Keratinocyte (primary cell): ENCODE data around the gene BHLHA9. TPM values are rescaled to one million over a fixed set of nuclear protein-coding genes. Genes with fewer than 3 reads are reported as not detected.

ENCODE experiments used
- DNase-seq: peaks from one replicate; pipeline ENCODE4 v3.0.0-alpha.2; 2011; ENCODE audit warnings: low read depth, missing footprints, low spot score
- FAIRE-seq: peaks from 2 replicates; lab custom pipeline; 2011; peaks lifted over from hg19 to GRCh38; lab: Jason Lieb, UNC
- H2AFZ ChIP-seq: 2 replicates; pipeline ENCODE4 v1.6.0; 2012; ENCODE audit warnings: low read length, control low read depth, inconsistent platforms; ENCODE audit not compliant: control insufficient read depth
- H3K27ac ChIP-seq: 2 replicates; pipeline ENCODE4 v1.5.1; 2011; ENCODE audit warnings: low read length; ENCODE audit not compliant: control insufficient read depth, insufficient read depth
- H3K27me3 ChIP-seq: 3 replicates; pipeline ENCODE4 v1.6.0; 2011; ENCODE audit warnings: low read length; ENCODE audit not compliant: control insufficient read depth, insufficient read depth; ENCODE audit errors: extremely low read depth
- H3K36me3 ChIP-seq, 2 experiments: 2 replicates in 1 of 2; 3 replicates in 1 of 2; pipeline ENCODE4 v1.5.1; 2011; ENCODE audit warnings: low read length in 2 of 2, mild to moderate bottlenecking in 1 of 2; ENCODE audit not compliant: control insufficient read depth in 2 of 2, insufficient read depth in 2 of 2; ENCODE audit errors: extremely low read depth in 1 of 2
- H3K4me1 ChIP-seq: 3 replicates; pipeline ENCODE4 v1.5.1; 2011; ENCODE audit warnings: low read length; ENCODE audit not compliant: control insufficient read depth, insufficient read depth; ENCODE audit errors: extremely low read depth
- H3K4me2 ChIP-seq: 3 replicates; pipeline ENCODE4 v1.6.0; 2011; ENCODE audit warnings: low read depth, low read length; ENCODE audit not compliant: control insufficient read depth, insufficient read depth; ENCODE audit errors: extremely low read depth
- H3K4me3 ChIP-seq, 3 experiments: fragments of 200-600 bp in 1 of 3; sonication (generic) in 1 of 3; 2 replicates in 2 of 3; 3 replicates in 1 of 3; pipeline ENCODE4 v1.5.1; 2011 to 2016; ENCODE audit warnings: low read length in 3 of 3, mild to moderate bottlenecking in 3 of 3, control low read depth in 2 of 3, inconsistent platforms in 1 of 3, low read depth in 1 of 3, mixed read lengths in 1 of 3, mixed run types in 1 of 3, moderate library complexity in 1 of 3; ENCODE audit not compliant: control insufficient read depth in 2 of 3, insufficient read depth in 2 of 3; ENCODE audit errors: extremely low read depth in 1 of 3
- H3K79me2 ChIP-seq: 2 replicates; pipeline ENCODE4 v1.6.0; 2012; ENCODE audit warnings: low read length; ENCODE audit not compliant: control insufficient read depth, insufficient read depth
- H3K9ac ChIP-seq: 3 replicates; pipeline ENCODE4 v1.6.0; 2011; ENCODE audit warnings: low read length; ENCODE audit not compliant: control insufficient read depth, insufficient read depth; ENCODE audit errors: extremely low read depth
- H3K9me1 ChIP-seq: 3 replicates; pipeline ENCODE4 v1.6.0; 2011; ENCODE audit warnings: low read length; ENCODE audit not compliant: control insufficient read depth, insufficient read depth; ENCODE audit errors: extremely low read depth
- H3K9me3 ChIP-seq: 2 replicates; pipeline ENCODE4 v1.5.1; 2012; ENCODE audit warnings: low read depth, low read length; ENCODE audit not compliant: control insufficient read depth
- H4K20me1 ChIP-seq: 3 replicates; pipeline ENCODE4 v1.6.0; 2011; ENCODE audit warnings: low read length; ENCODE audit not compliant: control insufficient read depth, insufficient read depth; ENCODE audit errors: extremely low read depth
- EZH2 ChIP-seq: IDR thresholded peaks from one replicate; pipeline ENCODE4 v1.6.1; 2012; ENCODE audit warnings: inconsistent platforms, mild to moderate bottlenecking, low read length, moderate library complexity
- dilution Hi-C: fragments of 300-500 bp; cut with MboI; formaldehyde crosslinking; loops from one replicate; pipeline ENCODE4 v1.7.0; 2020; ENCODE audit warnings: low sequenced_read_pairs; ENCODE audit not compliant: extremely low pct_ligation_motif_present
- polyA plus RNA-seq, 5 experiments: library from polyadenylated mRNA; depleted of rRNA in 3 of 5; stranded (reverse) in 3 of 5; stranded (forward) in 1 of 5; unstranded in 1 of 5; fragments of >200 nt; gene quantifications; 1 replicate in 1 of 5; 2 replicates in 3 of 5; 3 replicates in 1 of 5; pipeline versions ENCODE4 v1.2.1 to v1.2.3, GENCODE V29; 2011 to 2012; ENCODE audit warnings: missing spikeins in 2 of 5, low read depth in 1 of 5, low replicate concordance in 1 of 5
- TF ChIP-seq, protein P1 (sequence below), 3 experiments: IDR thresholded peaks in 1 of 3; conservative IDR thresholded peaks in 1 of 3; optimal IDR thresholded peaks in 1 of 3; 2 replicates in 2 of 3; 3 replicates in 1 of 3; pipeline versions ENCODE3 to v1.5.1; 2011; ENCODE audit warnings: low read length in 3 of 3, mild to moderate bottlenecking in 3 of 3, moderate library complexity in 2 of 3, control low read depth in 1 of 3, inconsistent platforms in 1 of 3; ENCODE audit not compliant: insufficient read depth in 2 of 3; ENCODE audit errors: extremely low read depth in 1 of 3

BHLHA9 gene
- polyA plus RNA-seq, 1 donor (not counting 4 experiments of a cell fraction or from before 2014, with no cell fraction given) = not detected

- FAIRE-seq (no peak), DNase-seq (no peak)
- H3K9me1 ChIP-seq = no peaks in the 10 kb centered on the region
- no peak overlapping the region for H2AFZ ChIP-seq
- H3K4me1 ChIP-seq = no peaks in the 10 kb centered on the region
- no peaks in the 10 kb centered on the region for H4K20me1 ChIP-seq
- H3K9me3 ChIP-seq = no peaks in the 10 kb centered on the region
- no peaks in the 10 kb centered on the region for H3K36me3 ChIP-seq
- no peak overlapping the region for H3K27ac ChIP-seq
- no peaks in the 10 kb centered on the region for H3K79me2 ChIP-seq
- H3K27me3 ChIP-seq = peaks cover 24% of the 10 kb centered on the region
- dilution Hi-C loops = no loop called here
- no peak overlapping the region for H3K4me3 ChIP-seq
- no peak for TF ChIP-seq EZH2
- TF ChIP-seq, protein P1, sequence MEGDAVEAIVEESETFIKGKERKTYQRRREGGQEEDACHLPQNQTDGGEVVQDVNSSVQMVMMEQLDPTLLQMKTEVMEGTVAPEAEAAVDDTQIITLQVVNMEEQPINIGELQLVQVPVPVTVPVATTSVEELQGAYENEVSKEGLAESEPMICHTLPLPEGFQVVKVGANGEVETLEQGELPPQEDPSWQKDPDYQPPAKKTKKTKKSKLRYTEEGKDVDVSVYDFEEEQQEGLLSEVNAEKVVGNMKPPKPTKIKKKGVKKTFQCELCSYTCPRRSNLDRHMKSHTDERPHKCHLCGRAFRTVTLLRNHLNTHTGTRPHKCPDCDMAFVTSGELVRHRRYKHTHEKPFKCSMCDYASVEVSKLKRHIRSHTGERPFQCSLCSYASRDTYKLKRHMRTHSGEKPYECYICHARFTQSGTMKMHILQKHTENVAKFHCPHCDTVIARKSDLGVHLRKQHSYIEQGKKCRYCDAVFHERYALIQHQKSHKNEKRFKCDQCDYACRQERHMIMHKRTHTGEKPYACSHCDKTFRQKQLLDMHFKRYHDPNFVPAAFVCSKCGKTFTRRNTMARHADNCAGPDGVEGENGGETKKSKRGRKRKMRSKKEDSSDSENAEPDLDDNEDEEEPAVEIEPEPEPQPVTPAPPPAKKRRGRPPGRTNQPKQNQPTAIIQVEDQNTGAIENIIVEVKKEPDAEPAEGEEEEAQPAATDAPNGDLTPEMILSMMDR (optimal IDR thresholded peaks at IDR 0.05 in 1 of 3, IDR thresholded peaks at IDR 0.05 in 1 of 3, conservative IDR thresholded peaks at IDR 0.05 in 1 of 3; ENCODE audit: extremely low read depth in 1 of 3, insufficient read depth in 2 of 3, low read length in 3 of 3) = no peak
- no peak overlapping the region for H3K4me2 ChIP-seq
- no peak overlapping the region for H3K9ac ChIP-seq
Observed at GRCh38 chr17:1298606-1299005, 28.4 kb downstream of the BHLHA9 start.

DNA sequence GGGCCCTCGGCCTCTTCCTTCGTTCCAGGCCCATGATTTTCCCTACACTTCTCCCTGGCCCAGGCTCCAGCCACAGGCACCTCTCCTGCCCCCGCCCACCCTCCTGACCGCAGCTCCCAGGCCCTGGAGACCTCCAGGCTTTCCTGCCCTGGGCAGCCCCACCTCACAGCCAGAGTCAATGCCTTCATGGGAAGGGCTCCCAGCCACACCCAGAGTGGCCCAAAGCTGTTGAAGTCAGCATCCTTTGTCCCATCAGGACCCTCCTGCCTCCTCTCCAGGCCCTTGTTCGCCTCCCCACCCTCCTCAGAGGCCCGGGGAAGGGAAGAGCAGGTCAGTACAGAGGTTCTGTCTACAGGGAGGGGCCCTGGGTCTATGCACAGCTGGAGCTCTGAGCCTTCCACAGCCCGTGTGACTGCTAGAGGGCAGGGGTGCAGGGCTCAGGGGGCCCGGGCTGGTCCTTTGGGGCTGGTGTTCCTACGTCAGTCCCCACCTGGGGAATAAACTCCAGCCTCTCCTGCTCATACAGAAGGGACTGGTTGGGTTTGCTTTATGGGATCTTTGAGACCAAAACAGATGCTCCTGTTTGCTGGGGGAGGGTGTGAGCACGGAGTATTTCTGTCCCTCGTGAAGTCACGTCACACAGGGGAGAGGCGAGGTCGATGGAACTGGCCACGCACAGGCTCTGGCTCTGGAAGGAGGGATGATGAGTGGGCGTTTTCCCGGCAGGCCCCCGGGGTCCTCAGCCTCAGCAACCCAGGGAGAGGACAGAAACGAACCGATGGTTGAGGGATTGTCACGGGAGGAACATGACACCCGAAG lies 29.5 kb downstream of the BHLHA9 start:
- Histone ChIP-seq H3K27me3 (peaks cover 24% of the 10 kb centered on the region), H2AFZ (no peak overlapping the region), H3K4me3 (no peak overlapping the region), H3K79me2 (no peaks in the 10 kb centered on the region), H3K36me3 (no peaks in the 10 kb centered on the region), H4K20me1 (no peaks in the 10 kb centered on the region), H3K9me3 (no peaks in the 10 kb centered on the region), H3K9me1 (no peaks in the 10 kb centered on the region), H3K4me2 (no peak overlapping the region), H3K9ac (no peak overlapping the region), H3K4me1 (no peaks in the 10 kb centered on the region), H3K27ac (no peak overlapping the region)
- DNase-seq (no peak), FAIRE-seq (no peak)
- TF ChIP-seq EZH2 = no peak
- TF ChIP-seq, protein P1 (optimal IDR thresholded peaks at IDR 0.05 in 1 of 3, IDR thresholded peaks at IDR 0.05 in 1 of 3, conservative IDR thresholded peaks at IDR 0.05 in 1 of 3; ENCODE audit: extremely low read depth in 1 of 3, insufficient read depth in 2 of 3, low read length in 3 of 3) = no peak
- dilution Hi-C loops = no loop called here
